Activated CD4-positive, alpha-beta T cell treated with anti-CD3 and anti-CD28 coated beads, Interleukin-10, Interleukin-2, amounts not matched to agents 100 ng/mL and 50 ng/mL, durations not matched to agents 16 hours and 8 hours (primary cell): Measurements from ENCODE around the gene LAIR2.

ENCODE experiments used
- DNase-seq: peaks from one replicate; pipeline ENCODE4 v3.0.0-alpha.2; 2020

LAIR2 gene

GRCh38 chr19:54502518-54503048, at the start of gene LAIR2:
LAIR2 (plus strand) TSS chr19:54502831; CDS start chr19:54502919, 88 bp downstream.
- no peak for DNase-seq

- no peak for DNase-seq
Observed at GRCh38 chr19:54453921-54454780, 48.5 kb upstream of the LAIR2 start.

GRCh38 chr19:54454781-54455675, 47.6 kb upstream of the LAIR2 start:
- no peak for DNase-seq

GRCh38 chr19:54455786-54456422, 46.7 kb upstream of the LAIR2 start:
- DNase-seq: no peak

- no peak for DNase-seq
Observed at GRCh38 chr19:54456423-54457373, 45.9 kb upstream of the LAIR2 start.

GRCh38 chr19:54457773-54458647, 44.6 kb upstream of the LAIR2 start:
- no peak for DNase-seq

GRCh38 chr19:54458648-54459281, 43.9 kb upstream of the LAIR2 start:
- no peak for DNase-seq

- DNase-seq: no peak
Observed at GRCh38 chr19:54459282-54460229, 43.1 kb upstream of the LAIR2 start.

- DNase-seq: no peak
Observed at GRCh38 chr19:54460230-54461005, 42.2 kb upstream of the LAIR2 start.

GRCh38 chr19:54461210-54461609, 41.4 kb upstream of the LAIR2 start:
- DNase-seq: no peak

GRCh38 chr19:54461613-54462012, 41.0 kb upstream of the LAIR2 start:
- DNase-seq: no peak

GRCh38 chr19:54462047-54462654, 40.5 kb upstream of the LAIR2 start:
- no peak for DNase-seq

GRCh38 chr19:54462655-54463530, 39.7 kb upstream of the LAIR2 start:
- DNase-seq: peak; percentile 72

GRCh38 chr19:54463531-54464043, 39.0 kb upstream of the LAIR2 start, which contains the start of gene LENG9:
LENG9 (minus strand) TSS chr19:54463778; CDS start chr19:54463526, 252 bp downstream.
- DNase-seq: peak; percentile 99

GRCh38 chr19:54464044-54464629, 38.5 kb upstream of the LAIR2 start:
- DNase-seq: peak; percentile 92
